ENCODE data around the gene APOA5. TPM values are rescaled to one million over a fixed set of nuclear protein-coding genes. Genes with fewer than 3 reads are reported as not detected.
A peak's percentile ranks its signal among the peaks of the same experiment; 100 is the strongest.
"Not testable (repeated sequence)": the region's sequence is repeated elsewhere in the genome, so short reads cannot be mapped to it uniquely, and the experiment has no call there.

APOA5 gene
- total RNA-seq, 4 donors from 2014 or later = not detected

DNA sequence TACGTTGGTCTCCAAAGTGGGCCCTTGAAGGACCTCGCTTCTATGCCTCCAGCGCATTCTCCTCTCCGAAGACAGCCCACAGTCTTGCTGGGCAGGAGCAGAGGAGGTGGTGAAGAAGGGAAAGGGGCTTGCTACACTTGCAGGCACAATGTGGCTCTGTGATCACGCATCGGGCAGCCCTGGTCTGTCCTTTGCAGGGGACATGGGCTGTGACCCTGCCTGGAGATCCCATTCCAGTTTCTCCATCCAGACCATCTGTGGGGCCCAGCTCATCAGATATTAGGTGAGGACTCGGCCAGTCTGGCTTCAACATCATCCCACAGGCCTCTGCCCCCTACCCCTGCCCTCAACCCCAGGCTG, 44.9 kb upstream of the APOA5 start:
- 52 to 75% methylated on average over 7 of the region's 7 CpGs for WGBS, 2 donors
- DNase-seq (ENCODE audit: low spot score in 2 of 2) = no peak
- H3K27me3 ChIP-seq = no peaks in the 10 kb centered on the region

DNA sequence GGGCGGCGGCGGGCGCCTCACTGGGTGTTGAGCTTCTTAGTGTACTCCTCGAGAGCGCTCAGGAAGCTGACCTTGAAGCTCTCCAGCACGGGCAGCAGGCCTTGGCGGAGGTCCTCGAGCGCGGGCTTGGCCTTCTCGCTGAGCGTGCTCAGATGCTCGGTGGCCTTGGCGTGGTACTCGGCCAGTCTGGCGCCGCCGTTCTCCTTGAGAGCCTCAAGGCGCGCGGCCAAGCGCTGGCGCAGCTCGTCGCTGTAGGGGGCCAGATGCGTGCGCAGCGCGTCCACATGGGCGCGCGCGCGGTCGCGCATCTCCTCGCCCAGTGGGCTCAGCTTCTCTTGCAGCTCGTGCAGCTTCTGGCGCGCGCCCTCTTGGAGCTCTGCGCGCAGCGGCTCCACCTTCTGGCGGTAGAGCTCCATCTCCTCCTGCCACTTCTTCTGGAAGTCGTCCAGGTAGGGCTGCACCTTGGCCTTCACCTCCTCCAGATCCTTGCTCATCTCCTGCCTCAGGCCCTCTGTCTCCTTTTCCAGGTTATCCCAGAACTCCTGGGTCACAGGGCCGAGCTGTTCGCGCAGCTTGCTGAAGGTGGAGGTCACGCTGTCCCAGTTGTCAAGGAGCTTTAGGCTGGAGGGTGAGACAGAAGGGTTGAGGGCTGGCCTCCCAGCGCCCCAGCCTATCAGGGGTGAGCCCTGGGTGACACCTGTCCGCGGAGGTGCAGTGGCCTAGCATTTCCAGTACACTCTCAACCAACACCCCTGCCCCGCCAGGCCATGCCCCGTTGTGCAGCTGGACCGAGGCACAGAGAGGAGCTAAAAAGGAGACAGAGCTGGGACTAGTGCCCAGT, 44.3 kb upstream of the APOA5 start:
- DNase-seq (ENCODE audit: low spot score in 2 of 2) = peak; percentile 53 to 59
- Histone ChIP-seq H3K27me3 (no peaks in the 10 kb centered on the region), H3K4me1 (peaks cover 0 to 58% (median 18%) of the 10 kb centered on the region in 4 donors), H3K36me3 (no peaks in the 10 kb centered on the region), H3K27ac (peak overlapping the region; percentile 9 to 79 (median 74)), H3K4me3 (peak overlapping the region; percentile 18 to 50 (median 44)), H3K9me3 (no peaks in the 10 kb centered on the region)
- TF ChIP-seq EP300 (IDR thresholded peaks at IDR 0.05) (peak; percentile 29 to 72), CTCF (IDR thresholded peaks at IDR 0.05) (peak; percentile 35 to 76 (median 58)), POLR2A (IDR thresholded peaks at IDR 0.05) (peak in 1 of 2 donors; percentile 23)
- whole genome bisulfite sequencing, 2 donors = 13 to 21% methylated on average over 33 to 50 of the region's 57 CpGs

More for the DNA sequence above, 44.9 kb upstream of the APOA5 start:
- peak overlapping the region in 3 of 4 donors; percentile 71 to 79 (median 76) for H3K27ac ChIP-seq
- H3K4me1 ChIP-seq = peaks cover 0 to 59% (median 18%) of the 10 kb centered on the region in 4 donors
- H3K36me3 ChIP-seq = no peaks in the 10 kb centered on the region
- TF ChIP-seq POLR2A (IDR thresholded peaks at IDR 0.05) (no peak), EP300 (IDR thresholded peaks at IDR 0.05) (no peak), CTCF (IDR thresholded peaks at IDR 0.05) (no peak)
- H3K9me3 ChIP-seq = no peaks in the 10 kb centered on the region
- H3K4me3 ChIP-seq = no peak overlapping the region

- no peak for TF ChIP-seq CTCF (IDR thresholded peaks at IDR 0.05)
- TF ChIP-seq POLR2A (IDR thresholded peaks at IDR 0.05) = no peak
- TF ChIP-seq EP300 (IDR thresholded peaks at IDR 0.05) = no peak
- peak overlapping the region; percentile 9 to 79 (median 74) for H3K27ac ChIP-seq
- H3K9me3 ChIP-seq = no peaks in the 10 kb centered on the region
- DNase-seq (ENCODE audit: low spot score in 2 of 2) = no peak
- H3K4me1 ChIP-seq = peaks cover 0 to 51% (median 15%) of the 10 kb centered on the region in 4 donors
- H3K4me3 ChIP-seq = peak overlapping the region; percentile 18 to 50 (median 44)
- H3K36me3 ChIP-seq = no peaks in the 10 kb centered on the region
- WGBS, 2 donors = 51 to 60% methylated on average over 23 to 27 of the region's 28 CpGs
- no peaks in the 10 kb centered on the region for H3K27me3 ChIP-seq
Observed at GRCh38 chr11:116835042-116835772, 43.5 kb upstream of the APOA5 start.

- DNase-seq (ENCODE audit: low spot score in 2 of 2) = not testable (repeated sequence)
- H3K27ac ChIP-seq = peak overlapping the region in 1 of 4 donors; percentile 79
- 82 to 93% methylated on average over 6 to 13 of the region's 13 CpGs for WGBS, 2 donors
Observed at GRCh38 chr11:116834535-116835041, 42.9 kb upstream of the APOA5 start.

DNA sequence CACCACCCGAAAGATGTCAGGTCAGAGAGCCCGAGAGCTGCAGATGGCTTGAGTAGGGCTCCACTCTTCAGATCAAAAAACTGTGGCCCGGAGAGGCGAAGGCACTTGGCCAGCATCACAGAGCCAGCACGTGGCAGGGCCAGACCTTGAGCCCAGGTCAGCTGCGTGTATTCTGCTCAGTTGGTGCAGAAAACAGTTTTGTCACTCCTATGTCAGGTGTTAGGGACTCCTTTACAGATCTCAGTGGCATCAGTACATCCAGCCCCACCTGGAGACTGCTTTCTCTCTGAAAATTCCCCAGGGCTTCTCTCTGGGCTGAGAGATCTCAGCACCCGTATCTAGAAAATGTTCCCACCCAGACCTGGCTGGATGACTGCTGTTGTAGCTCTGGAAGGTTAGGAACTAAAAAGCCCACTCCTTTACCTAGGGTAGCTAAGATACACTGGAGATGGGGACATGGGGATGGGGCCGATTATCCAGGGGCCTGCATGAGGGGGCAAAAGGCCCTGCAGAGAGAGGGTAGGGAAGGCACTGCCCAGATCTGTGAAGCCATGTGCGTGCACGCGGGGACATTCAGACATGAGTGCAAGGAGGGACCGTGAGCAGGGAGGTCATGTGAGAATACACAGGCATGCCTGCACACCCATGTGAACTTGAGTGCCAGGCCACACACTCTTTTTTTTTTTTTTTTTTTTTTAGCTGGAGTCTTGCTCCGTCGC, 42.3 kb upstream of the APOA5 start:
- H3K27me3 ChIP-seq = no peaks in the 10 kb centered on the region
- no peaks in the 10 kb centered on the region for H3K9me3 ChIP-seq
- H3K27ac ChIP-seq = no peak overlapping the region
- WGBS, 2 donors = 89 to 92% methylated on average over 14 of the region's 14 CpGs
- TF ChIP-seq CTCF (IDR thresholded peaks at IDR 0.05) (no peak), POLR2A (IDR thresholded peaks at IDR 0.05) (no peak), EP300 (IDR thresholded peaks at IDR 0.05) (no peak)
- no peak overlapping the region for H3K4me3 ChIP-seq
- H3K4me1 ChIP-seq = peaks cover 0 to 39% (median 15%) of the 10 kb centered on the region in 4 donors
- no peaks in the 10 kb centered on the region for H3K36me3 ChIP-seq
- no peak for DNase-seq (ENCODE audit: low spot score in 2 of 2)

More at GRCh38 chr11:116834535-116835041, 42.9 kb upstream of the APOA5 start:
- H3K4me3 ChIP-seq, H3K27me3 ChIP-seq, H3K36me3 ChIP-seq, H3K9me3 ChIP-seq: not testable (repeated sequence)
- H3K4me1 ChIP-seq = peaks cover 0 to 45% (median 15%) of the 10 kb centered on the region in 4 donors
